CD1c-positive myeloid dendritic cell (primary cell): Measurements from ENCODE around the gene ANKRD37.
"Not testable (repeated sequence)": the region's sequence is repeated elsewhere in the genome, so short reads cannot be mapped to it uniquely, and the experiment has no call there.

Source experiments
- DNase-seq: peaks from one replicate; pipeline ENCODE4 v3.0.0-alpha.2; 2016; ENCODE audit errors: extremely low spot score

The ANKRD37 gene

DNA sequence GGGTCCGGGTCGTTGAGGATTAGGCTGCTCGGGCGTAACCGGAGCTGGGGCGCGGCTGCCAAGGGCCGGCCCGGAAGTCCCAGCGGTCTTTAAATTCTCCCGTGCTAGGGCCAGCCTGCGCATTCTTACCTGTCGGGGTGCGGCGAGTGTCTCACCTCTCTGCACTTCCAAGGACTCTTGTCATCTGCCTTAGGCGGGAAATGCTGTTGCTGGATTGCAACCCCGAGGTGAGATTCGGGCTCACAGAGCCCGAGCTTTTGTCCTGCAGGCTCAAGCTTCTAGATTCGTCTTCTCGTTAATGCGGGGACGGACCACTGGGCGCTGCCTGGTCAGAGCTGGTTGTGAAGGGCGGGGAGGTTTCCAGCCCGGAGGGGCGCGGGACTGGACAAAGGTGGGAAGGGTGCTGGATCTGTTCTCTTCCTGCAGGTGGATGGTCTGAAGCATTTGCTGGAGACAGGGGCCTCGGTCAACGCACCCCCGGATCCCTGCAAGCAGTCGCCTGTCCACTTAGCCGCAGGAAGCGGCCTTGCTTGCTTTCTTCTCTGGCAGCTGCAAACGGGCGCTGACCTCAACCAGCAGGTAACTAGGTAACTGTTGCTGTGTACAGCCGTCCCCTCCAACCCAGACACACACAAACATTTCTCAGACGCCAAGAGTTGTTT, at the start of gene ANKRD37:
Gene ANKRD37 (plus strand): TSS at position 118 of the 662 bp plus-strand sequence. CDS start 83 bp downstream, at position 201.
- DNase-seq = no peak

GRCh38 chr4:185346975-185347601, 49.6 kb upstream of the ANKRD37 start:
- DNase-seq = no peak

GRCh38 chr4:185351691-185352090, 45.0 kb upstream of the ANKRD37 start:
- DNase-seq = no peak

GRCh38 chr4:185352202-185352601, 44.4 kb upstream of the ANKRD37 start:
- no peak for DNase-seq

DNA sequence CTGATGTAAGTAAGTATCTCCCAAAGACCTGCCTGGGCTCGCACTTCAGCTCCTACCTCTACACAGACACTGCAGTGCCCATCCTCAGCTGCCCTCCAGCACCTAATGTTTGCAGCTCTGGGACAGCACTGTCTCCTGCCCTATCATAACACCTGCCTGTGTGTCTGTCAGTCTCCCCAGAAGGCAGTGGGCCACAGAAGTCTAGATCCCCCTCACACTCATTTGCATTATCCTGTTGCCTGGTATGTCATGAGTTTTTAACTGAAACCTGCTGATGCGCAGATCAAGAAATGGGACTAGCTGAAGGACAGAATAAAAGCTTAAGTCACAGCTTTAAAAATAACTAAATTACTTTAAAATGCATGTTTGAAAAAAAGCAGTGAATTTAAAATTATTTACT, 43.9 kb upstream of the ANKRD37 start:
- no peak for DNase-seq

DNA sequence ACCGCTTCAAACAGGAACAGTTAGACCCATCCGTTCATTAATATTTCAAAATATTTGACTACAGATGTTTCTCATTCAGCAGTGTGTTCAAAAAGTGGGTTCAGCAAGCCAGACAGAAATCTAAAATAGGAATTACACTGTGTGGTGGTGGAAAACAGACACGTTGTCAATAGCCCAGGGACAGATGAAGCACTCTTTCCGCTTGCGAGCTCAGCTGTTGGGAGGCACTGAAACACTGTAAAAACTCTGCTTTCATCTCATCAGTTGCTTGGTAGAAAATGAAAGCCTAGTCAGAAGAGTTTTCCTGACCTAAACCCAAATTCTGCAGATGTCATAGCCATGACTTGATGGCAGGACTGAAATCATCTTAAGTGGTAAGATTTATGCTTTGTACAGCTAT, 39.4 kb upstream of the ANKRD37 start:
- no peak for DNase-seq

DNA sequence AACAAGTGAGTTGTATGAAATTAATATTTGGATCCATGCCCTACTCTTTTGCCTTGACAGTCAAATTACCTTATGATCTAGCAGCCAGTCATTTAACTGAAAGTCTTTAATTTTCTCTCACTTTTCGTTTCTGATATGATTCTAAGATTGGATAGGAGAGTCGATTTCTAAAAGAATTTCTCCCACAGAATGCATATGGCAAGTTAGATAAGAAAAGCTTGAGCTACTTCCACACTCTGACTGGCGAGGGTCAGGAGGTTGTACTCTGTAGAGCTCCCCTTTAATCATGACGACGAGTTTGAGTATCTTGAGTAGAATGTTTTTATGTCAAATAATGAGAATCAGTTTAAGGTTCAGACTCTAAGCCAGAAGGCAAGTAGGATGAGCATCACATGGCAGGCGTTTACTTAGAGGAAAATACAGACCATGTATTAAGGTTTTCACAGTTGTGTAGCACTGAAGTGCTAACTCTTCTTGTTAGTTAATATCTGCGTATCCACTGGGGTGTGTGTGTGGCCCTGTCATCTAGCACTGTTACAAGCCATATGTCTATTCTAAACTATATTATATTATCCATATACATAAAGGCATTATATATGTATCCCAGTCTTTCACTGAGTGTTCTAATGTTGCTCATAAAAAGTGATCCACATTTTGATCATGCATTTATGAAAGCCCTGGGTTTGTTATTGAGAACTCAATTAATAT, 38.8 kb upstream of the ANKRD37 start:
- no peak for DNase-seq

- DNase-seq = no peak
Observed at GRCh38 chr4:185358514-185358913, 38.1 kb upstream of the ANKRD37 start.

DNA sequence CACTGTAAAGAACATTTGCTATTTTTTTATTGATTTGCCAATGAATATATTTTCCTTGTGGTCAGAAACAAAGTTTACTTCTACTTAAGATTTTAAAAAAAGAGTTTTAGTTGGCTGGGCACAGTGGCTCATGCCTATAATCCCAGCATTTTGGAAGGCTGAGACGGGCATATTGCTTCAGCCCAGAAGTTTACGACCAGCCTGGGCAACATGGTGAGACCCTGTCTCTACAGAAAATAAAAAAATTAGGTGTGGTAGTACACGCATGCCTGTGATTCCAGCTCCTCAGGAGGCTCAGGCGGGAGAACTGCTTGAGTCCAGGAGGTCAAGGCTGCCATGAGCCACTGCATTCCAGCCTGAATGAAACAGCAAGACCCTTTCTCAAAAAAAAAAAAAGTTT, 37.7 kb upstream of the ANKRD37 start:
- no peak for DNase-seq

- no peak for DNase-seq
Observed at GRCh38 chr4:185359767-185360446, 36.7 kb upstream of the ANKRD37 start.

DNA sequence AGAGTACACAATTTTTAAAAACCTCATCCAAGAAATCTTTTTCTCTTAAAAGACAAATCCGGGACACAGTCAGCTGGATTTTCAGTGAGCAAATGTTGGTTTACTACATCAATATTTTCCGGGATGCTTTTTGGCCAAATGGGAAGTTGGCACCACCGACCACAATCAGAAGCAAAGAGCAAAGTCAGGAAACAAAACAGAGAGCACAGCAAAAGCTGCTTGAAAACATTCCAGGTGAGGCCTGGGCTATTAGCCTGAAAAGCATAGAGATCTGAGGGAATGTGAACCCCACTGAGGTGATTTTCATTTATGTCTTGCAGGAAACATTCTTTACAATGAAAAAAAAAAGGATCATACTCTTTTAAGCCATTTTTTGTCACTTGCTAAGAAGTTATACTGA, 34.8 kb upstream of the ANKRD37 start:
- DNase-seq = no peak

GRCh38 chr4:185362570-185362969, 34.1 kb upstream of the ANKRD37 start:
- not testable (repeated sequence) for DNase-seq

DNA sequence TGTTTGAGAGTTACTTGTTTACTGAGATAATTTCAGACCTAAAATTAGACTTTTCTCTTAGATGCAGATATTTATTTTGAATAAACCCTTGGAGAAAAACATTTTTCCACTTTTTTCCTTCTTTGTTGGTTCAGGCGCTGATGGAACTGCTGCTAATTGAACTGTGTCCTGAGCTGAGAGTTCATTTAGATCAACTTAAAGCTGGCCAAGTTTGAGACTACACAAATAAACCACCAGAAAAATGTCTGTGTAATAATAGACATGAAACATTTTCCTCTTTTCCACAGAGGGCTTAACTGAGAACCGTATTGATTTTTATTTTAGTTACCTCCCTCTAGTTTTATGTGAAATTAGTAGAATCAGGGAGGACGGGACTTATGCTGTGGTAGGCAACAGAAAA, 33.4 kb upstream of the ANKRD37 start:
- no peak for DNase-seq

DNA sequence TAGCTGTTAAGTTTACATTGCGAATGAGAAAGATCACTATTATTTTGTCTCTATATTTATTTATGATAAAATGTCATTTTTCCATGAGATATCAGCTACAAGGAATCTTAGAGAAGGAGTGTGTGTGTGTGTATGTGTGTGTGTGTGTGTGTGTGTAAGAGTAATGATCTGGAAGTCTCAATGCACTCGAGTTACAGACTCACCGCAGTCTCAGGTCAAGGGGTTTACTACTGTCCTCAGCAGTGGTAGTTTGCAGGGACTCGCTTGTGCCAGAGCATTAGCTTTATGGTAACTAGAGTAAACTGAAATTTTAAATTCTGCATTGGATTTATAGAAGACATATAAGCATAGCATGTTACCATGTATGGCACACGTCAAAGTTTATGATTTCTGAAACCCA, 31.8 kb upstream of the ANKRD37 start:
- no peak for DNase-seq

DNA sequence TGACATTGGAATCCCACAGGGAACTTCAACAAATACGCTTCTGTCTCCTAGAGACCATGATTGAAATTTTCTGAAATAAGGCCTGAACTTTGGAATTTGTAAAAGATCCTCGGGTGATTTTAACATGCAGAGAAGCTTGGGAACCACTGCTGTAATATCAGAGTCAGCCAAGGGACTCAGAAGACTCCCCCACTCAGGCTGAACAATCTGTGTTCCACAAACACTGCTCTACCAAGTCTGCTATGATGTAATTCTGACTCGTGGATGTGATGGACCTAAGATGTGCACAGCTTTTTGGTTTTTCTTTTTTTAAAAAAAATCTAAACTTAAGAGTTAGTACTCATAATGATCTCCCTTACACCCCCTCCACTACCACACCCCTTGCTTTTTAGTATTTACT, 26.9 kb upstream of the ANKRD37 start:
- DNase-seq = no peak

- DNase-seq = no peak
Observed at GRCh38 chr4:185370268-185370949, 26.2 kb upstream of the ANKRD37 start.

- no peak for DNase-seq
Observed at GRCh38 chr4:185371702-185372101, 24.9 kb upstream of the ANKRD37 start.

- DNase-seq = no peak
Observed at GRCh38 chr4:185374027-185374426, 22.6 kb upstream of the ANKRD37 start.

DNA sequence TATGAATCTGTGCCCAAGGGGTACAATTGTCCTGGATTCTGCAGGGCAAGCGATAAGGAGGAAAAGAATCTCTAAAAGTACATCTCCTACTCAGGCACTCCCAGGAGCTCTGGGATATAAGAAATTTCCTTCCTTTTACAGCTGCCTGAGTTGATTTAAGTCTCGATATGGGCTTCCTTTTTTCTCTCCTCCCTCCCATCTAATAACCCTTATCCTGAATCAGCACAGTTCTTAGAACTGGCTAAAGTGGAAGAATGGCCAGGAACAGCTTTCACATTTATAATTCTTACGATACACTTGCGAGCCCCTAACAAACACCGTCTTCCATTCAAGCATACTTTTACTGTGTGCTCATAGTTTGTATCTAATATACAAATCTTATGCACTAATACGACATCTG, 22.1 kb upstream of the ANKRD37 start:
- no peak for DNase-seq

GRCh38 chr4:185378264-185378663, 18.4 kb upstream of the ANKRD37 start:
- DNase-seq = no peak

GRCh38 chr4:185379326-185380295, 17.0 kb upstream of the ANKRD37 start:
- no peak for DNase-seq
